ENCODE results near the gene FLNB.

FLNB gene

GRCh38 chr3:58115175-58115574 lies 107.0 kb downstream of the FLNB start:
- H3K9ac ChIP-seq (ENCODE audit: low read depth, low read length) = no peak overlapping the region
- no peaks in the 10 kb centered on the region for H3K4me1 ChIP-seq (ENCODE audit: insufficient read depth, low read length)
- H3K27me3 ChIP-seq (ENCODE audit: insufficient read depth, low read length) = no peaks in the 10 kb centered on the region
- no peak overlapping the region for H3K27ac ChIP-seq (ENCODE audit: low read length)
- peaks cover 79% of the 10 kb centered on the region for H3K36me3 ChIP-seq (ENCODE audit: insufficient read depth, low read depth, low read length)
- no peaks in the 10 kb centered on the region for H3K9me3 ChIP-seq (ENCODE audit: insufficient read depth, low read depth, low read length)
- H3K4me3 ChIP-seq (ENCODE audit: low read length) = no peak overlapping the region

DNA sequence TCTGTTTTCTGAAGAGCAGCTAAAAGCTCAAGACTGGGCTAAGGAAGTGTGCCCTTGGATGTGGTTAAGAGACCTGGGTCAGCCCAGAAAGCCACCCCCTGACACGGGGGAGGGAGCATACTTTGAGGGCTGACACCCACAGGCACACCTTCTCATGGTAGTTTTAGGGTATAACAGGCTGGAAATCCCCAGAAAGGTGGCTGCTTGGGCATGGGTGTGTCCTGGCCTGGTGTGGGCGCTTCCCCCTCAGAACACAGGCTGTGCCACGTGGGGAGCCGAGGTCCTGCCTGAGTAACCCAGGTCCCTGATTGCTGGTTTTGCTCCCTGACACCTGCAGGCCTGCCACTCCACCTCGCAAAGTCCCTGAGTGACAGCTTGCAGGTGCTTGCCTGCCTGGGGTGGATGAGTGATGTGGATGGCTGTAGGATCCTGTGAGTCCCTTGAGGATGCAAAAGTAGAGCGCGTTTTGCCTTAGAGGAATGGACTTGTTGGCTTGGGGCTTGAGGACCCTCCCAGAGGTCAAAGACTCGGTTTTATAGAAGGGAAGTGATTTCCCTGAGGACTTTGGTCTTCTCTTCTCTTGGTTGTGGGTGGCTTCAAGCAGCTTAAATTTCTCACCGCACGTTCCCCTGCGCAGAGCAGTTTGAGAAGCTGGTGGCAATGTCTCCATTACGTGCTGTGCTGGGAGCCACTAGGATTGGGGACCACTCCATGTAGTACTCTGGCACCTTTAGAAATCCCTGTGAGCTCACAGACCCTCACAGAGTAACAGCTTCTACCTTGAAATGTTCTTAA lies 108.1 kb downstream of the FLNB start:
- no peak overlapping the region for H3K4me3 ChIP-seq (ENCODE audit: low read length)
- H3K9ac ChIP-seq (ENCODE audit: low read depth, low read length) = no peak overlapping the region
- H3K27me3 ChIP-seq (ENCODE audit: insufficient read depth, low read length) = no peaks in the 10 kb centered on the region
- no peaks in the 10 kb centered on the region for H3K4me1 ChIP-seq (ENCODE audit: insufficient read depth, low read length)
- H3K36me3 ChIP-seq (ENCODE audit: insufficient read depth, low read depth, low read length) = peaks cover 82% of the 10 kb centered on the region
- H3K9me3 ChIP-seq (ENCODE audit: insufficient read depth, low read depth, low read length) = no peaks in the 10 kb centered on the region
- H3K27ac ChIP-seq (ENCODE audit: low read length) = no peak overlapping the region

DNA sequence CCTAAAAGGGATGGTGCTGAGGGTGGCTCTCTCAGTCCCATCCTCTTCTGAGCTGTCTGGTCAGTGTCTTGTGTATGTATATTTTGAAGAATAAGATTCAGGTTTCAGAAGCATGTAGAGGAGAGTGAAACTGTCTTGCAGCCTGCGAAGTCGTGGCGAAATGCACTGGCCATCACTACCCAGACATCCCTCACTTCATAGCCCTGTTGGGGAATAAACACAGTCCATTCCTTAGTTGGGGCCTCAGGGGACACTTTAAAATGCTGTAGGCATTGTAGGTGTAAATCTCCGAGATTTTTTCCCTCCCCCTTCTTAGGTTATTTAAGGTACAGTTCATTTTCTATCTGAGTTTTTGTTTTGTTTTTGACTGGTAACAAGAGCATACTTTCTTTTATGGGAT lies 108.8 kb downstream of the FLNB start:
- H3K9ac ChIP-seq (ENCODE audit: low read depth, low read length) = no peak overlapping the region
- no peak overlapping the region for H3K27ac ChIP-seq (ENCODE audit: low read length)
- H3K36me3 ChIP-seq (ENCODE audit: insufficient read depth, low read depth, low read length) = peaks cover 80% of the 10 kb centered on the region
- H3K27me3 ChIP-seq (ENCODE audit: insufficient read depth, low read length) = no peaks in the 10 kb centered on the region
- no peak overlapping the region for H3K4me3 ChIP-seq (ENCODE audit: low read length)
- H3K4me1 ChIP-seq (ENCODE audit: insufficient read depth, low read length) = no peaks in the 10 kb centered on the region
- no peaks in the 10 kb centered on the region for H3K9me3 ChIP-seq (ENCODE audit: insufficient read depth, low read depth, low read length)

DNA sequence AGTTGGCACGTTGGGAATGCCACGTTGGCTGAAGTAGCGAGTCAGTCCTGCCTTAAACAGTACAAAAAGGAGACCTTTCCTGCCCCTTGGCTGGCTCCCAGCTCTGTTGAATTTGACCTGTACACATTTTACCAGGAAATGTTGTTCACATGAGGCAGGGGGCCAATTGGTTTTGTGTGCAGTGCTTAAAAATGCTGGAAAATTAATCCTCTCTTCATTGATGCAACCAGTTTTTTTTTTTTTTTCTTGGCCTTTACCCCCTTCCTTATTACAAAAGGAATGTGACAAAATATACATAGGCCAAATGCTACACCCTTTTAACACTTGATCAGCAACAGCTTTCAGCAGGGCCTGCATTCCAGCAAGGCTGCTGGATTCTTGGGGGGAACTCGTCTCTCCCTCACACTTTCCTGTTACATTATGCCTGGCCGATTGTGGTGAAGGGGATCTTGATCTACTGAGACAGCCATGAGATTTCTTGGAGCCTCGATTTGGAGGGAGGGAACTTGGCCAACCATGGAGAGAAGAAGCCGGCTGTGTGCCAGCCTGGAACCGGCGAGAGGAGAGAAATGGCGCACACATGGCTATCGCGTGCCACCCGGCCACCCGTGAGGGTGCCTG lies 109.4 kb downstream of the FLNB start:
- Histone ChIP-seq H3K4me1 (ENCODE audit: insufficient read depth, low read length) (no peaks in the 10 kb centered on the region), H3K9me3 (ENCODE audit: insufficient read depth, low read depth, low read length) (no peaks in the 10 kb centered on the region), H3K27ac (ENCODE audit: low read length) (no peak overlapping the region), H3K9ac (ENCODE audit: low read depth, low read length) (no peak overlapping the region), H3K4me3 (ENCODE audit: low read length) (no peak overlapping the region), H3K36me3 (ENCODE audit: insufficient read depth, low read depth, low read length) (peaks cover 79% of the 10 kb centered on the region), H3K27me3 (ENCODE audit: insufficient read depth, low read length) (no peaks in the 10 kb centered on the region)

- Histone ChIP-seq H3K27me3 (ENCODE audit: insufficient read depth, low read length) (no peaks in the 10 kb centered on the region), H3K9ac (ENCODE audit: low read depth, low read length) (no peak overlapping the region), H3K9me3 (ENCODE audit: insufficient read depth, low read depth, low read length) (no peaks in the 10 kb centered on the region), H3K27ac (ENCODE audit: low read length) (no peak overlapping the region), H3K36me3 (ENCODE audit: insufficient read depth, low read depth, low read length) (peaks cover 81% of the 10 kb centered on the region), H3K4me1 (ENCODE audit: insufficient read depth, low read length) (no peaks in the 10 kb centered on the region), H3K4me3 (ENCODE audit: low read length) (no peak overlapping the region)
Measured at GRCh38 chr3:58119186-58119585, 111.0 kb downstream of the FLNB start.

GRCh38 chr3:58120075-58120812 lies 112.0 kb downstream of the FLNB start:
- Histone ChIP-seq H3K9ac (ENCODE audit: low read depth, low read length) (no peak overlapping the region), H3K4me1 (ENCODE audit: insufficient read depth, low read length) (no peaks in the 10 kb centered on the region), H3K4me3 (ENCODE audit: low read length) (no peak overlapping the region), H3K27ac (ENCODE audit: low read length) (no peak overlapping the region), H3K36me3 (ENCODE audit: insufficient read depth, low read depth, low read length) (peaks cover 81% of the 10 kb centered on the region), H3K9me3 (ENCODE audit: insufficient read depth, low read depth, low read length) (no peaks in the 10 kb centered on the region), H3K27me3 (ENCODE audit: insufficient read depth, low read length) (no peaks in the 10 kb centered on the region)

DNA sequence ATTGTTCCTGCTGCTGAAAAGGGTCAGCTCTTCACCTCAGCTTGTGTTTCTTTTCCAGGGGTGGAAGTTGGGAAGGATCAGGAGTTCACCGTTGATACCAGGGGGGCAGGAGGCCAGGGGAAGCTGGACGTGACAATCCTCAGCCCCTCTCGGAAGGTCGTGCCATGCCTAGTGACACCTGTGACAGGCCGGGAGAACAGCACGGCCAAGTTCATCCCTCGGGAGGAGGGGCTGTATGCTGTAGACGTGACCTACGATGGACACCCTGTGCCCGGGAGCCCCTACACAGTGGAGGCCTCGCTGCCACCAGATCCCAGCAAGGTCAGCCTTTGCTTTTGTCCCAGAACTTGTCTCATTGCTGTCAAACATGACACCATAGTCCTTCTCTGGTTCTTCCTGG lies 113.0 kb downstream of the FLNB start:
- Histone ChIP-seq H3K27ac (ENCODE audit: low read length) (no peak overlapping the region), H3K4me3 (ENCODE audit: low read length) (no peak overlapping the region), H3K36me3 (ENCODE audit: insufficient read depth, low read depth, low read length) (peaks cover 83% of the 10 kb centered on the region), H3K9ac (ENCODE audit: low read depth, low read length) (no peak overlapping the region), H3K27me3 (ENCODE audit: insufficient read depth, low read length) (no peaks in the 10 kb centered on the region), H3K9me3 (ENCODE audit: insufficient read depth, low read depth, low read length) (no peaks in the 10 kb centered on the region), H3K4me1 (ENCODE audit: insufficient read depth, low read length) (no peaks in the 10 kb centered on the region)

DNA sequence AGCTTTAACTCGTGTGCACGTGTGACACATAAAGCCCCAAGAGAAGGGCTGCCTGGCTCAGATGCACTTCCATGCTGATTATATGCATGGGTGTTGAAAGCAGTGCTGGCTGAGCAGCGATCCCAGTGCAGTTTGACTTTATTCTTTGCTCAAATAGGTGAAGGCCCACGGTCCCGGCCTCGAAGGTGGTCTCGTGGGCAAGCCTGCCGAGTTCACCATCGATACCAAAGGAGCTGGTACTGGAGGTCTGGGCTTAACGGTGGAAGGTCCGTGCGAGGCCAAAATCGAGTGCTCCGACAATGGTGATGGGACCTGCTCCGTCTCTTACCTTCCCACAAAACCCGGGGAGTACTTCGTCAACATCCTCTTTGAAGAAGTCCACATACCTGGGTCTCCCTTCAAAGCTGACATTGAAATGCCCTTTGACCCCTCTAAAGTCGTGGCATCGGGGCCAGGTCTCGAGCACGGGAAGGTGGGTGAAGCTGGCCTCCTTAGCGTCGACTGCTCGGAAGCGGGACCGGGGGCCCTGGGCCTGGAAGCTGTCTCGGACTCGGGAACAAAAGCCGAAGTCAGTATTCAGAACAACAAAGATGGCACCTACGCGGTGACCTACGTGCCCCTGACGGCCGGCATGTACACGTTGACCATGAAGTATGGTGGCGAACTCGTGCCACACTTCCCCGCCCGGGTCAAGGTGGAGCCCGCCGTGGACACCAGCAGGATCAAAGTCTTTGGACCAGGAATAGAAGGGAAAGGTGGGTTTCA lies 114.9 kb downstream of the FLNB start:
- H3K4me1 ChIP-seq (ENCODE audit: insufficient read depth, low read length) = no peaks in the 10 kb centered on the region
- H3K36me3 ChIP-seq (ENCODE audit: insufficient read depth, low read depth, low read length) = peaks cover 96% of the 10 kb centered on the region
- no peak overlapping the region for H3K9ac ChIP-seq (ENCODE audit: low read depth, low read length)
- no peak overlapping the region for H3K4me3 ChIP-seq (ENCODE audit: low read length)
- no peaks in the 10 kb centered on the region for H3K9me3 ChIP-seq (ENCODE audit: insufficient read depth, low read depth, low read length)
- no peak overlapping the region for H3K27ac ChIP-seq (ENCODE audit: low read length)
- H3K27me3 ChIP-seq (ENCODE audit: insufficient read depth, low read length) = no peaks in the 10 kb centered on the region

- Histone ChIP-seq H3K27ac (ENCODE audit: low read length) (no peak overlapping the region), H3K9me3 (ENCODE audit: insufficient read depth, low read depth, low read length) (no peaks in the 10 kb centered on the region), H3K4me1 (ENCODE audit: insufficient read depth, low read length) (no peaks in the 10 kb centered on the region), H3K27me3 (ENCODE audit: insufficient read depth, low read length) (no peaks in the 10 kb centered on the region), H3K36me3 (ENCODE audit: insufficient read depth, low read depth, low read length) (peaks cover 96% of the 10 kb centered on the region), H3K4me3 (ENCODE audit: low read length) (no peak overlapping the region), H3K9ac (ENCODE audit: low read depth, low read length) (no peak overlapping the region)
Measured at GRCh38 chr3:58124387-58124786, 116.2 kb downstream of the FLNB start.

DNA sequence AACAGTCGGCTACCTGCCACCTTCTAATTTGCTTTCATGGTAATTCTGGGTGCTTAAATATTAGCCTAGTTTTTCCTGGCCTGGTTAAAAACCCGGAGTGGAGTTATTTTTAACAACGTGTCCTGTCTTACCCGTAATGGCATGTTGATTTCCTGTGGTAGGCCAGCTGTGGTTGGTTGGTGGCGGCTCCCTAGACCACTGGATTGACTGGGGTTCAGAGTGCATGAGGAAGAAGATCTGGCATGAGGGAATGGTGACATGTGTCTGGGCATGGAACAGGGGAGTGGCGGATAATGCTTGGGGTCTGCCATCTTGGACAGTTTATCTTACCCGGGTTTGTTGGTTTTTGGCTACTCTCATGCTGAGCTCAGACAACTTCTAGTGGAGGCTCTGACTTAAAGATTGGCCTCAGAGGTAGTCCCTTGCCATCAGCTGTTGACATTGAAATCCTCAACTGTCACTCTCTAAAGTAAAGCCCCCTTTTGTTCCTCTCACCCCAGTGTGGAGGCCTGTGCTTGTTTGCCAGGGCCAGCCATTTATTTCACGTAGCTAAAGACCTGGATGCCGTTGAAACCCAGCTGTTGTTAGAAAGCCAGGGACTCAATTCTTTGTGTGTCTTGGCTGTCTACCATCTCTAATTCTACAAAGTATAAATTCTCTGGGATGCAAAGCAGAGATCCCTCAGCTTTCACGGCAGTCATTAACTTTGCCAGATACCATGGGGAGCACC lies 121.0 kb downstream of the FLNB start:
- Histone ChIP-seq H3K27me3 (ENCODE audit: insufficient read depth, low read length) (no peaks in the 10 kb centered on the region), H3K9me3 (ENCODE audit: insufficient read depth, low read depth, low read length) (no peaks in the 10 kb centered on the region), H3K9ac (ENCODE audit: low read depth, low read length) (no peak overlapping the region), H3K4me1 (ENCODE audit: insufficient read depth, low read length) (no peaks in the 10 kb centered on the region), H3K4me3 (ENCODE audit: low read length) (no peak overlapping the region), H3K27ac (ENCODE audit: low read length) (no peak overlapping the region), H3K36me3 (ENCODE audit: insufficient read depth, low read depth, low read length) (peaks cover 86% of the 10 kb centered on the region)

GRCh38 chr3:58130591-58130990 lies 122.4 kb downstream of the FLNB start:
- Histone ChIP-seq H3K36me3 (ENCODE audit: insufficient read depth, low read depth, low read length) (peaks cover 86% of the 10 kb centered on the region), H3K27me3 (ENCODE audit: insufficient read depth, low read length) (no peaks in the 10 kb centered on the region), H3K4me3 (ENCODE audit: low read length) (no peak overlapping the region), H3K27ac (ENCODE audit: low read length) (no peak overlapping the region), H3K9me3 (ENCODE audit: insufficient read depth, low read depth, low read length) (no peaks in the 10 kb centered on the region), H3K4me1 (ENCODE audit: insufficient read depth, low read length) (no peaks in the 10 kb centered on the region), H3K9ac (ENCODE audit: low read depth, low read length) (no peak overlapping the region)
